Measurements from ENCODE around the gene TBX10. TPM values are rescaled to one million over a fixed set of nuclear protein-coding genes. Genes with fewer than 3 reads are reported as not detected.
"Not testable (repeated sequence)": the region's sequence is repeated elsewhere in the genome, so short reads cannot be mapped to it uniquely, and the experiment has no call there.

The TBX10 gene
- total and polyA plus RNA-seq, 5 experiments from 2014 or later = not detected

DNA sequence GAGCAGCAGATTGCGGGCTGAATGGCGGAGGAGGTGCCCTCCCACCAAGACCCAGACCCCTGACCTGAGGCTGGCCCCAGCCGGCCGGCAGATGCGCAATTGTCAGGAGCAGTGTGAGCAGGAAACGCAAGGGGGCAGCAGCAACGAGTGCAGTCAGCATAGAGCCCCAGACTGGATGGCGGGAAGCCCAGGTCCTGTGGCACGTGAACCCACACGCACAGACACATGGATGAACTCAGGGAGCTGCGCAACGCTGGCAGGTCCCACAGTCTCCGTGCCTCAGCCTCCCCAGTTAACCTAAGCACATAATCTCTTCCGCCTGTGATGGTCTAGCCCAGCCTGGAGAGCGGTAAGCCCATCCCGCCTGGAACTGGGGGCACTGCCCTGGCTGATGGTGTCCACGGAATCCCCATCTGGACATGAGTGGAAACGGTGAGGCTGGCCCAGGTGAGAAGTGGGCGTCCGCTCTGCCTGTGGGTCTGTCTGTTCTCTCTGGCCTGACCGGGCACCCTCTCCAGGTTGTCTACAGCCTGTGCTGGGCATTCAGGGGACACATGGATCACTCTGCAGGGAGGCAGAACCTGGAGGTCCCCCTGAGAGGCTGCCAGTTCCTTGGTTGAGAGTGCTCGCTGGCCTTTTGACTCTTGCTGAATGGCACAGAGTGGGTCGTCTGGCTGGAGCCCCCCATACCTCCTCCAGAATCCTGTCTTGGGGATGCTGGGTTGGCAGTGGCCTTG lies 626 bp upstream of the TBX10 start:
- H3K27ac Mint-ChIP-seq = no peak overlapping the region
- POLR2A ChIA-PET = no interaction called here

DNA sequence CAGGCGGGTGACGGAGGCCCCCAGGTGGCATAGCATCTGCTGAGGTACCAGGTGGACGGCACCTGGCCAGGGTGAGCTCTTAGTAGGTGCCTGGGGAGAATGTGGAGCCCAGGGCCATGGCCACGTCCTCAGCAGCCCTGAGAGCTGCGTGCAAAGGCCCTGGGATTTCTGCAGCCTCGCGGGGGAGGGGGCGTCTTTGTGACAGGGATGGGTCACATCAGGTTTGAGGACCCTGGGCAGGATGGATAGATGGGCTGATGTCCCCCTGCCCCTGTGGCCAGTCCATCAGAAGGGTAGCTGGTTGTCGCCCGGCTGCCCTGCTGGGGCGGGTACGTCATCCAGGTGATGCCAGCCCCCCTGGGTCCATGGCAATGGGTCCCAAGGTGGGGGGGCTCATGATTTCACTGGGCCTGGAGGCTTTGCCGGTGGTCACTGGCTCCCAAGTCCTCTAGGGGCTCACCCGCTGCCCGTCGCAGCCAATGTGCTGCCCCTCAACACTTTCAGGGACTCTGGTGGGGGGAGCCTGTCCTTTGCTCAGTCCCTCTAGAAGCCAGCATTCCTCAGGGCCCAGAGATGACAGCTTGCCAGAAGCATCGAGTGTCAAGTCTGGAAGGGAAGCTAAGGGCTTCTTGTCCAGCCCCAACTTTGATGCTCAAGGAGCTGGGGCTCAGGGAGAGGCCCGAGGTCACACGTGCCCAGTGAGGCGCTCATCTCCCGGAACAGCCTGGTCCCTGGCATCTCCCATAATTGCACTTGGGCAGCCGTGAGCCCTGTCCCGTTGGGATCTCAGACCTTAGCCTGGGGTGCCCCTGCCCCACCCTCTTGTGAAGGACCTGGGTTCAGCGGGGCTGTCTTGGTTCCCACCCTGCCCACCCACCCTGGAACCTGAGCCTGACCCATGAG lies 777 bp downstream of the TBX10 start:
- H3K27me3 Mint-ChIP-seq = peaks cover 0 to 3% (median 0%) of the 10 kb centered on the region in 5 donors
- no peaks in the 10 kb centered on the region for H3K36me3 Mint-ChIP-seq
- DNase-seq = no peak
- no peaks in the 10 kb centered on the region for H3K9me3 Mint-ChIP-seq
- H3K4me3 Mint-ChIP-seq = no peak overlapping the region
- peak overlapping the region in 2 of 10 donors; percentile 47 to 57 for H3K27ac Mint-ChIP-seq
- no peak for ATAC-seq
- peaks cover 0 to 4% (median 2%) of the 10 kb centered on the region in 4 donors for H3K4me1 Mint-ChIP-seq
- POLR2A ChIA-PET = interaction anchor here (1.0 kb wide), 1 partner anchor 9 kb away, joined by 4 read pairs; the partner anchor contains the start of gene NUDT8

More for the DNA sequence above, 626 bp upstream of the TBX10 start:
- Mint-ChIP-seq H3K4me3 (no peak overlapping the region), H3K36me3 (no peaks in the 10 kb centered on the region), H3K4me1 (peaks cover 0 to 7% (median 3%) of the 10 kb centered on the region in 4 donors), H3K27me3 (peaks cover 0 to 3% (median 0%) of the 10 kb centered on the region in 5 donors), H3K9me3 (no peaks in the 10 kb centered on the region)
- ATAC-seq = peak; percentile 90 to 91
- DNase-seq = peak in 9 of 10 donors; percentile 41 to 73 (median 52)

DNA sequence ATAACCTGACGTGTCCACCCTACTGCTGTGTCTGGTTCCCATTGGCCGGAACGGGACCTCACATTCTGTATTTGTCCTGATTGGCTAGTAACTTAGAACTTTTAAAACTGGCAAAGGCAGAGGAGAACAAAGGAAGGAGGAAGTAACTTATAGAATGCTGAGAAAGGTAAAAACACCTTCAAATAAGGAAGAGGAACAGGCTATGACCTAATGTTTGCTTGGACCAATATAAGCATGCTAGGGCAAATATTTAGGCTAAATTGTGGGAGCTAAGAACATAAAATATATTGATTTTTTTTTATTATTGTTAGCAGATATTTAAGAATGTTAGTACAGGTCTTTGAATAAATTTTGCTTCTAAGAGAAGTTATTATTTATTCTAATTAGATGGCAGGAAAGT lies 2.1 kb downstream of the TBX10 start:
- H3K4me3 Mint-ChIP-seq, H3K4me1 Mint-ChIP-seq, H3K27me3 Mint-ChIP-seq, H3K27ac Mint-ChIP-seq, ATAC-seq, DNase-seq, H3K9me3 Mint-ChIP-seq, H3K36me3 Mint-ChIP-seq, POLR2A ChIA-PET: not testable (repeated sequence)

DNA sequence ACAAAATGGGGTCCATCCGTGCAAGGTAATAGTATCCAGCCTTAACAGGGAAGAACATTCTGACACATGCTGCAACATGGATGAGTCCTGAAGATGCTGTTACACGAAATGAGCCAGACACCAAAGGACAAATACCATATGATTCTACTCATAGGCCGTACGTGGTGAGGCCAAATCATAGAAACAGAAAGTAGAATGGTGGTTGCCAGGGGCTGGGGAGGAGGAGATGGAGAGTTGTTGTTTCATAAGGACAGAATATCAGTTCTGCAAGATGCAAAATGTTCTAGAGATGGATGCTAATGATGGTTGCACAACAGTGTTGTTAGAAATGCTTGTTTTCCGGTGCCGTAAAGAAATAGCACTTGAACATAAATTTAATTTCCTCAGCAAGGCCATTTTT lies 2.6 kb downstream of the TBX10 start:
- Mint-ChIP-seq H3K27ac (peak overlapping the region in 1 of 10 donors; percentile 80), H3K9me3 (no peaks in the 10 kb centered on the region), H3K36me3 (no peaks in the 10 kb centered on the region), H3K27me3 (peaks cover 0 to 3% (median 0%) of the 10 kb centered on the region in 5 donors), H3K4me3 (no peak overlapping the region), H3K4me1 (peaks cover 0 to 4% (median 3%) of the 10 kb centered on the region in 4 donors)
- ATAC-seq (no peak), DNase-seq (no peak)
- POLR2A ChIA-PET = no interaction called here

DNA sequence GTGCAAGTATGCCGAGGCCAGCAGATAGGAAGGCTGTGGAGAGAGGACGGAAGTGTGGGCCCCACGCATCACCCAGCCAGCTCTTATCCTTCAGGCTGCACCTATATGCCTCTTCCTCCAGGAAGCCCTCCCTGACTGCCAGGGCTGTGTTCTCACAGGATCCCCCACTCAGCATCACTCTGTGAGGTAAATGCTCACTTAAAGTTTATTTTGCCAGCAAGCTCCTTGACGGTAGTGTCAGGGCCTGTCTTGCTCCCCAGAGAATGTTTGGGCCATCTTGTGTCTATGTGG lies 4.4 kb downstream of the TBX10 start:
- POLR2A ChIA-PET = no interaction called here
- Mint-ChIP-seq H3K4me1 (peaks cover 6 to 13% (median 9%) of the 10 kb centered on the region in 4 donors), H3K4me3 (no peak overlapping the region), H3K9me3 (no peaks in the 10 kb centered on the region), H3K27ac (no peak overlapping the region), H3K36me3 (no peaks in the 10 kb centered on the region), H3K27me3 (peaks cover 0 to 3% (median 0%) of the 10 kb centered on the region in 5 donors)
- ATAC-seq (no peak), DNase-seq (no peak)

DNA sequence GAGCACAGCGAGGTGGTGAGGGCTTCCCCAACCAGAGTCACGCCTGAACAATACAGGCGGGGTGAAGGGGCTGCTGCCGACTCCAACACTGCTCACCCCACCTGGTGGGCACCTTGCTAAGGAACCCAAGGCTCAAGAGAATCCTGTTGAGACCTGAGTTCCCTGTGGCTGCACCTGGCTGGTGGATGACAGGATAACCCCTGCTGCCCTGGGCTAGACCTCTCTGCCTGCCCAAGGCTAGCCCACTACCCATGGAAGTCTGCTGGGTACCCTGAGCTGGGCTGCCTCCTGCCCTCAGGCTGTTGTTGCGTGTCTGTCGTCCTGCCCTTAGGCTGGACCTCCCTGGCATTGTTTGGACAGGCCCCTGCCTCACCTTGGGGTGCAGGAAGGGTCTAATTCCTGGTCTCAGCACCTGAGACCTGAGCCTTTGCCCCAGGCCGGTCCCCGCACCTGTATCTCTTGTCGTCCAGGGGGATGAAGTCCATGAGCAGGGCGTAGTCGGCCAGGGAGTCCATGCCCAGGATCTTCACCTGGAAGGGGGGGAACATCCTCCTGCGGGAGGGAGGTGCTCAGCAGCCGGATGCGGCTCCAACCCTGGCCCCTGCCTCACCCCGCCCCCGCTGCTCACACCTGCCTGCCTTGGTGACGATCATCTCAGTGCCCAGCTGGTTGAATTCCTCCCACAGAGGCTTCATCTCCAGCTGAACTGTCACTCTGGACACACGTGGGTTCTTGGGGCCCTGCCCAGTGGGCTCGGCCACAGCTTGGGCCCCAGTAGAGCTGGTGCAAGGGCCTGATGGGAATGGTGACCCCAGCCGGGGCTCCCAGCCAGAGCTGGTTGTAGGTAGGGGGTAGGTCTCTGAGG lies 5.0 kb downstream of the TBX10 start:
- no peak overlapping the region for H3K4me3 Mint-ChIP-seq
- H3K4me1 Mint-ChIP-seq = peaks cover 6 to 13% (median 7%) of the 10 kb centered on the region in 4 donors
- POLR2A ChIA-PET = no interaction called here
- no peak for DNase-seq
- no peak for ATAC-seq
- no peaks in the 10 kb centered on the region for H3K9me3 Mint-ChIP-seq
- no peak overlapping the region for H3K27ac Mint-ChIP-seq
- H3K36me3 Mint-ChIP-seq = no peaks in the 10 kb centered on the region
- no peaks in the 10 kb centered on the region for H3K27me3 Mint-ChIP-seq

DNA sequence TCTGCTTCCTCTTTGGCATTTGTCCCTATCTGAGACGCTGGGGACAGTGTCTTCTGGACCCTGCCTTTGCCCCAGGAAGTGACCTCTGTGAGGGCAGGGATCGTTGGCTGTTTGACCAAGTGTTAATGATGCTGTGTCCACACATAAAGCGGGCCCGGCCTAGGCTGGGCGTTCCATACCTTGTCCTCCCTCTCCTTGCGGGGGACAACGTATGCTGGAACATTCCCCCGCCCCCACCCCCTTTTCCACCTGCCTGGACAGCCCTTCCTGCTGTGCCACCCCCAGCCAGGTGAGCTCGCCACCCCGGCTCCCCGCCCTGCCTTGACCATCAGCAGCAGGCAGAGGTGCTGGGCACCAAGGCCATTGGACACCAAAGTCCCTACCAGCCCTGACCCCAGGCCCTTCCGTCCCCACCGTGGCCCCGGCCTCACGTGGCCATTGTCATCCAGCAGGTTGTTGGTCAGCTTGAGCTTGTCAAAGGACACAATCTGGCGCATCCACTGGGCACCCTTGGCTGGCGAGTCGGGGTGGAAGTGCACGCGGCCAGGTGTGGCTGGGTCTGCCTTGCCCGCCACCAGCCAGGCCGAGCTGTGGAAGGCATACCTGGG lies 5.7 kb downstream of the TBX10 start:
- ATAC-seq = no peak
- peaks cover 6 to 13% (median 9%) of the 10 kb centered on the region in 4 donors for H3K4me1 Mint-ChIP-seq
- DNase-seq = no peak
- peak overlapping the region in 1 of 10 donors; percentile 4 for H3K27ac Mint-ChIP-seq
- POLR2A ChIA-PET = no interaction called here
- H3K36me3 Mint-ChIP-seq = no peaks in the 10 kb centered on the region
- H3K4me3 Mint-ChIP-seq = peak overlapping the region in 1 of 10 donors; percentile 38
- H3K9me3 Mint-ChIP-seq = no peaks in the 10 kb centered on the region
- H3K27me3 Mint-ChIP-seq = no peaks in the 10 kb centered on the region

DNA sequence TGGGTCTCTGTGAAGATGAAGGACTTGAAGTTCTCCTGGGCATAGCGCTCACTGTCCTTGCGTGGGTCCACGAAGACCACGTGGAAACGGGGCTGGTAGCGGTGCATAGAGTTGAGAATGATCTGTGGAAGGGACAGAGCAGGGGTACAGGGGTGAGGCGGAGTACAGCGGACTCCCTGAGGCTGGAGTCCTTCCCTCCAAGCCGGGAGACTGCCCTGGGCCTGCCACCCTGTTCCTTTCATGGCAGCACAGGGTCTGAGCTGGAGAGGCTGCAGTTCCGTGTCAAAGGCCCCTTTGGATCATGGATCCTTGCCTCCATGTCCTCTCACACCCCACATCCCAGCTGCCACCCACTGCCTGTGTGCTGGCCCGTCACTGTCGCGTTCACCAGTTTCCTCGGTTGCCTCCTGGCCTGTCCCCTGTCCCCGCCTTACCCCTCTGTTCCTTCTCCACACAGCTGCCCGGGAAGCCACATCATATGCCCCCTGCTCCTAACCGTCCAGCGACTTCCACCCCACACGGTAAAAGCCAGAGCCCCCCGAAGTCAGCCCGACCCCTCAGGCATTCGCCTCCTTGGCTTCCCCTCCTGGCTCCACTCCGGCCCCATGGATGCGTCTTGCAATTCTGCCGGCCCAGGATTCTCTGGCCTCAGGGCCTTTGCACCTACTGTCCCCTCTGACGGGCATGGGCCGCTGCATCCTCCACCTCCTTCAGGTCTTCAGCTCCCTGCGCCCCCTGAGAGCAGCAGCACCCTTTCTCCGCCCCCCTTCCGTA lies 6.4 kb downstream of the TBX10 start:
- Mint-ChIP-seq H3K36me3 (no peaks in the 10 kb centered on the region), H3K9me3 (no peaks in the 10 kb centered on the region), H3K27me3 (no peaks in the 10 kb centered on the region), H3K4me3 (peak overlapping the region in 3 of 10 donors; percentile 11 to 38 (median 16)), H3K27ac (peak overlapping the region in 3 of 10 donors; percentile 4 to 77 (median 32)), H3K4me1 (peaks cover 6 to 13% (median 9%) of the 10 kb centered on the region in 4 donors)
- POLR2A ChIA-PET = interaction anchor here (1.4 to 5.5 kb wide), 2 partner anchors 10 to 15 kb away, joined by 3 to 61 read pairs; partner anchors contain the start of gene ACY3
- ATAC-seq = no peak
- DNase-seq = no peak

DNA sequence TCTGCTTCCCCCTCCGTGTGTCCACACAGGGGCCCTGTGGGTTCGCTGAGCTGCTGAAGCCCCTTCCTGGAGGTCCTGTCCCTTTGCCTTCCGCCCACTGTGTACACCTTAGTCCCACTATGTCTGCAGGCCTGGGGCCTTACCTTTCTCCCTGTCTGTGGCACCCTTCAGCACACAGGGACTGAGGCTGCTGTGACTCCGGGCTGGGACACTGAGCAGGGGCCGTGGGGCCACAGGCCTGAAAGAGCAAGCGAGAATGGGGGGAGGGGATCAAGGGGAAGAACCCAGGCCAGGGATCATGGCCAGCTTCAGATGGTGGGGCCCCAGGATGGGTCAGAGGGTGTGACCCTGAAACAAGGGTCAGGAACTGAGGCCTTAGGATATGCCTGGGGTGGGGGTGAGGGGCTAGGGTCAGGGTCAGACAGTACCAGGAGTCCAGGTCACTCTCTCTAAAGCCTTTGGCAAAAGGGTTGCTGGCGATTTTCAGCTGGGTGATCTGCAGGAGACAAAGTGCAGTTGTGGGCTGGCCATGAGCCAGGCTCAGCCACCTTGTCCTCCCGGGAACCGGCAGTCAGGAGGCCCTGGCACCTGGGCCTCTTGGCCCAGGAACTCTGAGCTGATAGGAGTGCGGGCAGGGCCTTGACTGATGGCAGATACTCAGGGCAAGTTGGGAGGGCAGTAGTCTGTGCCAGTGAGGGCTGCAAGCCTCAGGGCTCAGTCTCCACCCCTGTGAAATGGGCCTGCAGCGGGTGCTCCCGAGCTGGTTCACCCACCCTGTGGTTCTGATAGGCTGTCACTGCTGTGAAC lies 7.2 kb downstream of the TBX10 start:
- Mint-ChIP-seq H3K27me3 (no peaks in the 10 kb centered on the region), H3K4me3 (peak overlapping the region in 8 of 10 donors; percentile 16 to 88 (median 54)), H3K36me3 (no peaks in the 10 kb centered on the region), H3K4me1 (peaks cover 6 to 13% (median 9%) of the 10 kb centered on the region in 4 donors), H3K9me3 (no peaks in the 10 kb centered on the region), H3K27ac (peak overlapping the region in 5 of 10 donors; percentile 15 to 82 (median 70))
- no peak for ATAC-seq
- POLR2A ChIA-PET = interaction anchor here (0.6 to 5.5 kb wide), 3 partner anchors 10 to 173 kb away, joined by 3 to 61 read pairs (median 3); partner anchors contain the start of gene ACY3
- DNase-seq = no peak

DNA sequence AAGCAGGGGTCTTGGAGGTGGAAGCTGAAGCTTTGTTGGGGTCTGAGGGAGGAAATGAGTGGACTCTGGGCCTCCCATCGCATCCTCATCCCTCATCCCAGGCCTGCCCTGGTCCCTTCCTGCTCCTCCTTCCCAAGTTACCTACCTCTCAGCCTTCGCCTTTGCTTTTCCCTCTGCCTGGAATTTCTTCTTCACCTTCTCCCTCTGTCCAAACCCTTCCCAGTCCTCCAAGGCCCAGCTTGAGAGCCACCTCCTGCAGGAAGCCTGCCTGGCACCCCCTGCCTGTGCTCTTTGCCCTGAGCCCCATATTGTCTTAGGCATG lies 7.7 kb downstream of the TBX10 start:
- POLR2A ChIA-PET = interaction anchor here (0.6 to 5.5 kb wide), 2 partner anchors 16 to 174 kb away, joined by 3 to 61 read pairs; partner anchors contain the start of gene ACY3
- no peaks in the 10 kb centered on the region for H3K36me3 Mint-ChIP-seq
- no peaks in the 10 kb centered on the region for H3K27me3 Mint-ChIP-seq
- no peaks in the 10 kb centered on the region for H3K9me3 Mint-ChIP-seq
- no peak for ATAC-seq
- H3K4me3 Mint-ChIP-seq = peak overlapping the region in 8 of 10 donors; percentile 42 to 88 (median 60)
- no peak for DNase-seq
- H3K27ac Mint-ChIP-seq = peak overlapping the region in 4 of 10 donors; percentile 30 to 82 (median 74)
- peaks cover 6 to 13% (median 9%) of the 10 kb centered on the region in 4 donors for H3K4me1 Mint-ChIP-seq

DNA sequence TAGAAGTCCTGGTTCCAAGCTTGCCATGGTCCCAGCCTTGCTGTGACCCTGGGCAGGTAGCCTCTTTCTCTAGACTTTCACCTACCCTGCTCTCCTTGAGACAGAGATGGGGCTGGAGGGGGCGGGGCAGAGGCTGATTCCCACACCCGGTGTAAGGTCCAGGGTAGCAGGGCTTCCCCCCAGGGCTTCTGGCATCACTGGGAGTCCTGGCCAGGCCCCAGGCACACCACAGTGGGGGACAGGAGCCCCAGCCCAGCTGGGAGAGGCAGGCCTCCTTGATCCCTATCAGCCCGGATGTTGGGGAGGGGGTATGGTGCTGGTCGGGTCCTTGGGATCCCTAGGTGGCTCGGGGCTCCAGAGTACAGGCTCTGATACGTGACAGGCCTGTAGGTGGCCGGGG lies 8.2 kb downstream of the TBX10 start:
- Mint-ChIP-seq H3K4me3 (peak overlapping the region in 9 of 10 donors; percentile 82 to 95 (median 90)), H3K27ac (peak overlapping the region in 2 of 10 donors; percentile 80 to 95), H3K4me1 (peaks cover 6 to 13% (median 9%) of the 10 kb centered on the region in 4 donors), H3K9me3 (no peaks in the 10 kb centered on the region), H3K27me3 (no peaks in the 10 kb centered on the region), H3K36me3 (no peaks in the 10 kb centered on the region)
- POLR2A ChIA-PET = interaction anchor here (5.5 kb wide), 1 partner anchor 17 kb away, joined by 61 read pairs; the partner anchor contains the start of gene ACY3
- no peak for DNase-seq
- no peak for ATAC-seq

Measured in naive thymus-derived CD8-positive, alpha-beta T cell (primary cell).